HepG2 (cell line): ENCODE data around the gene SLC11A1. TPM values are rescaled to one million over a fixed set of nuclear protein-coding genes. Genes with fewer than 3 reads are reported as not detected.

Source experiments
- AGO2 ChIP-seq: fragments of 200-400 bp; formaldehyde crosslinking; optimal IDR thresholded peaks from 2 replicates; pipeline ENCODE3; 2017; ENCODE audit warnings: mild to moderate bottlenecking, low read depth, low read length, moderate library complexity
- DMAP1 ChIP-seq: IDR thresholded peaks from 2 replicates; pipeline ENCODE4 v1.6.1; 2016
- GMEB2 ChIP-seq: IDR thresholded peaks from 2 replicates; pipeline ENCODE4 v1.6.1; 2016; ENCODE audit warnings: missing biosample characterization, missing genetic modification reagents, low read depth
- HOXA9 ChIP-seq: sonication (generic); formaldehyde crosslinking; IDR thresholded peaks from 2 replicates; pipeline ENCODE4 v1.8.1; 2022; ENCODE audit warnings: missing genetic modification reagents, mild to moderate bottlenecking, moderate library complexity, borderline replicate concordance
- MAZ ChIP-seq, 2 experiments: sonication (generic) in 1 of 2; formaldehyde crosslinking in 1 of 2; IDR thresholded peaks; 2 replicates each; pipeline versions ENCODE4 v1.5.0 to v1.6.1; 2012 to 2020; ENCODE audit warnings: low read depth in 2 of 2, mild to moderate bottlenecking in 2 of 2, borderline replicate concordance in 1 of 2, improper control_type of control experiment in 1 of 2, low read length in 1 of 2, missing genetic modification reagents in 1 of 2, moderate library complexity in 1 of 2
- RBAK ChIP-seq: sonication (generic); formaldehyde crosslinking; IDR thresholded peaks from 2 replicates; pipeline ENCODE4 v1.5.1; 2020; ENCODE audit warnings: mild to moderate bottlenecking, missing genetic modification reagents
- ZFP90 ChIP-seq: sonication (generic); formaldehyde crosslinking; IDR thresholded peaks from 2 replicates; pipeline ENCODE4 v1.8.0; 2022; ENCODE audit warnings: missing genetic modification reagents, mild to moderate bottlenecking, inconsistent platforms, borderline replicate concordance
- ZMAT3 ChIP-seq: sonication (generic); formaldehyde crosslinking; conservative IDR thresholded peaks from 2 replicates; pipeline ENCODE4 v1.7.0; 2021; ENCODE audit warnings: missing genetic modification reagents
- ZNF382 ChIP-seq: sonication (generic); formaldehyde crosslinking; IDR thresholded peaks from 2 replicates; pipeline ENCODE4 v1.5.0; 2020; ENCODE audit warnings: missing genetic modification reagents, mild to moderate bottlenecking, borderline replicate concordance
- ZNF512 ChIP-seq: sonication (generic); formaldehyde crosslinking; IDR thresholded peaks from 2 replicates; pipeline ENCODE4 v1.4.0; 2020; ENCODE audit warnings: mild to moderate bottlenecking, missing genetic modification reagents
- ZNF709 ChIP-seq: sonication (generic); formaldehyde crosslinking; IDR thresholded peaks from 2 replicates; pipeline ENCODE4 v1.5.0; 2020; ENCODE audit warnings: mild to moderate bottlenecking, missing genetic modification reagents
- ZNF883 ChIP-seq: sonication (generic); formaldehyde crosslinking; IDR thresholded peaks from 2 replicates; pipeline ENCODE4 v1.5.1; 2020; ENCODE audit warnings: mild to moderate bottlenecking, missing genetic modification reagents; ENCODE audit errors: not compliant biosample characterization
- ZSCAN30 ChIP-seq: sonication (generic); formaldehyde crosslinking; IDR thresholded peaks from 2 replicates; pipeline ENCODE4 v1.5.0; 2020; ENCODE audit warnings: mild to moderate bottlenecking, missing genetic modification reagents
- ZSCAN31 ChIP-seq: sonication (generic); formaldehyde crosslinking; IDR thresholded peaks from 2 replicates; pipeline ENCODE4 v1.5.0; 2020; ENCODE audit warnings: low read depth, mild to moderate bottlenecking, missing genetic modification reagents
- polyA plus RNA-seq, 8 experiments: library from polyadenylated mRNA; depleted of rRNA in 3 of 8; stranded (reverse) in 7 of 8; unstranded in 1 of 8; fragments of >200 nt; fragmentation: Illumina TruSeq in 4 of 8; extraction: Trizol in 4 of 8; gene quantifications; 2 replicates each; pipeline versions ENCODE4 v1.2.1 to v1.2.3, GENCODE V29; 2011 to 2016; ENCODE audit warnings: low read depth in 4 of 8, missing spikeins in 1 of 8, mixed read lengths in 1 of 8; ENCODE audit not compliant: insufficient read depth in 1 of 8
- total RNA-seq, 5 experiments: library from RNA; depleted of rRNA; stranded (reverse); fragments of >200 nt; fragmentation: Illumina TruSeq; extraction: Trizol; gene quantifications; 2 replicates each; pipeline ENCODE4 v1.2.3, GENCODE V29; 2016; ENCODE audit warnings: low read depth in 1 of 5
- TF ChIP-seq, protein P1 (sequence below): sonication (generic); formaldehyde crosslinking; IDR thresholded peaks from 2 replicates; pipeline ENCODE4 v1.4.0; 2020; ENCODE audit warnings: mild to moderate bottlenecking, missing genetic modification reagents
- TF ChIP-seq, protein P2 (sequence below): sonication (generic); formaldehyde crosslinking; IDR thresholded peaks from 2 replicates; pipeline ENCODE4 v1.4.0; 2020; ENCODE audit warnings: missing genetic modification reagents; ENCODE audit errors: not compliant biosample characterization
- TF ChIP-seq, protein P3 (sequence below): sonication (generic); formaldehyde crosslinking; IDR thresholded peaks from 2 replicates; pipeline ENCODE4 v1.4.0; 2020; ENCODE audit warnings: missing genetic modification reagents, mild to moderate bottlenecking, borderline replicate concordance

Gene SLC11A1
- total and polyA plus RNA-seq, 2 of the 13 experiments (the other 11 are each of a cell fraction or from before 2014, with no cell fraction given) = 0.33 to 2.3 TPM

DNA sequence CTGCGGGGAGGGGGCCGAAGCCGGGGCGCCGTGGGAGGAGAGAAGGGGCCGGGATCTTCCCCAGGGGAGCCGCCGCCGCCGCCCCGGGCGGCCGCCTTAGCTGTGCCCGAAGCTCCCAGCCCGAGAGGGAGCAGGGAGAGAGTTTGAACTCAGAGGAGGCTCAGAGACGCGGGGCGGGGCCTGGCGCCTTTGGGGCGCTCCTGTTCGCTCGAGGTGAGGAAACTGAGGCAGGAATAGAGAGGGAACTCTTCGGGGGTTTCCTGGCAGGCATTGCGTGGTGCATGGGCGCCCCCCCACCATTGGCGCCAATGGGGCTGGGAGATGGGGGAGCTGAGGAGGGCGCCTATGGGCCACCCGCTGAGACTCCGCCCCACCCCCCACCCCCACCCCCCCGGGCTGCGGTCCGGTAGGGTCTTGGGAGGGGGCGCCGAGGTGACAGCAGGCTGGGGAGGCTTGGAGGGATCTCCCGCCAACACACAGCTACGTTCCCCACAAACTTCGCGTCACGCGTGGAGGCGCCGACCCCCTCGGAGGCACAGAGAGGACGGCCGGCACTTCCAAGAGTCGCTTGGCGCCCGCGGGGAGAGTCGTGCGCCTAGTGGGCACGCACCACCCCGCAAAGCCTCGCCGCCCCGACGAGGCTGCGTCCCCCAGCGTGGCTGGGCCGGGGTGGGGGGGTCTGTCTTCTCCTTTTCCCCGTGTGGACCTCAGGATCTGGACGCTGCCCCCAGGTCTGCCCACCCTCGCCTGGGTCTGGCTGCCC, 18.3 kb downstream of the SLC11A1 start (continued):
- TF ChIP-seq, protein P1, sequence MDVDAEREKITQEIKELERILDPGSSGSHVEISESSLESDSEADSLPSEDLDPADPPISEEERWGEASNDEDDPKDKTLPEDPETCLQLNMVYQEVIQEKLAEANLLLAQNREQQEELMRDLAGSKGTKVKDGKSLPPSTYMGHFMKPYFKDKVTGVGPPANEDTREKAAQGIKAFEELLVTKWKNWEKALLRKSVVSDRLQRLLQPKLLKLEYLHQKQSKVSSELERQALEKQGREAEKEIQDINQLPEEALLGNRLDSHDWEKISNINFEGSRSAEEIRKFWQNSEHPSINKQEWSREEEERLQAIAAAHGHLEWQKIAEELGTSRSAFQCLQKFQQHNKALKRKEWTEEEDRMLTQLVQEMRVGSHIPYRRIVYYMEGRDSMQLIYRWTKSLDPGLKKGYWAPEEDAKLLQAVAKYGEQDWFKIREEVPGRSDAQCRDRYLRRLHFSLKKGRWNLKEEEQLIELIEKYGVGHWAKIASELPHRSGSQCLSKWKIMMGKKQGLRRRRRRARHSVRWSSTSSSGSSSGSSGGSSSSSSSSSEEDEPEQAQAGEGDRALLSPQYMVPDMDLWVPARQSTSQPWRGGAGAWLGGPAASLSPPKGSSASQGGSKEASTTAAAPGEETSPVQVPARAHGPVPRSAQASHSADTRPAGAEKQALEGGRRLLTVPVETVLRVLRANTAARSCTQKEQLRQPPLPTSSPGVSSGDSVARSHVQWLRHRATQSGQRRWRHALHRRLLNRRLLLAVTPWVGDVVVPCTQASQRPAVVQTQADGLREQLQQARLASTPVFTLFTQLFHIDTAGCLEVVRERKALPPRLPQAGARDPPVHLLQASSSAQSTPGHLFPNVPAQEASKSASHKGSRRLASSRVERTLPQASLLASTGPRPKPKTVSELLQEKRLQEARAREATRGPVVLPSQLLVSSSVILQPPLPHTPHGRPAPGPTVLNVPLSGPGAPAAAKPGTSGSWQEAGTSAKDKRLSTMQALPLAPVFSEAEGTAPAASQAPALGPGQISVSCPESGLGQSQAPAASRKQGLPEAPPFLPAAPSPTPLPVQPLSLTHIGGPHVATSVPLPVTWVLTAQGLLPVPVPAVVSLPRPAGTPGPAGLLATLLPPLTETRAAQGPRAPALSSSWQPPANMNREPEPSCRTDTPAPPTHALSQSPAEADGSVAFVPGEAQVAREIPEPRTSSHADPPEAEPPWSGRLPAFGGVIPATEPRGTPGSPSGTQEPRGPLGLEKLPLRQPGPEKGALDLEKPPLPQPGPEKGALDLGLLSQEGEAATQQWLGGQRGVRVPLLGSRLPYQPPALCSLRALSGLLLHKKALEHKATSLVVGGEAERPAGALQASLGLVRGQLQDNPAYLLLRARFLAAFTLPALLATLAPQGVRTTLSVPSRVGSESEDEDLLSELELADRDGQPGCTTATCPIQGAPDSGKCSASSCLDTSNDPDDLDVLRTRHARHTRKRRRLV (CRISPR knock-in tag) = peak; percentile 95
- TF ChIP-seq ZSCAN31 (CRISPR knock-in tag) (0 out of 2 replicates have a peak, but pooled peaks have one; percentile 83), ZNF512 (CRISPR knock-in tag) (no peak), AGO2 (peak; percentile 99), DMAP1 (peak; percentile 56), MAZ (IDR thresholded peaks at IDR 0.05; ENCODE audit: borderline replicate concordance, low read depth, low read length) (no peak; the same call in 1 of the 2 replicates), MAZ (CRISPR knock-in tag; IDR thresholded peaks at IDR 0.05; ENCODE audit: low read depth) (peak; percentile 89; the same call in 1 of the 2 replicates), ZNF883 (CRISPR knock-in tag) (no peak), ZMAT3 (CRISPR knock-in tag) (peak; percentile 0; the same call in 1 of the 2 replicates), ZFP90 (CRISPR knock-in tag) (no peak), GMEB2 (CRISPR knock-in tag) (peak; percentile 47; the same call in 1 of the 2 replicates), ZSCAN30 (CRISPR knock-in tag) (peak; percentile 93), ZNF382 (CRISPR knock-in tag) (no peak), ZNF709 (CRISPR knock-in tag) (peak; percentile 57), RBAK (CRISPR knock-in tag) (no peak), HOXA9 (no peak)
- TF ChIP-seq, protein P2, sequence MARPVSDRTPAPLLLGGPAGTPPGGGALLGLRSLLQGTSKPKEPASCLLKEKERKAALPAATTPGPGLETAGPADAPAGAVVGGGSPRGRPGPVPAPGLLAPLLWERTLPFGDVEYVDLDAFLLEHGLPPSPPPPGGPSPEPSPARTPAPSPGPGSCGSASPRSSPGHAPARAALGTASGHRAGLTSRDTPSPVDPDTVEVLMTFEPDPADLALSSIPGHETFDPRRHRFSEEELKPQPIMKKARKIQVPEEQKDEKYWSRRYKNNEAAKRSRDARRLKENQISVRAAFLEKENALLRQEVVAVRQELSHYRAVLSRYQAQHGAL (CRISPR knock-in tag) = no peak
- TF ChIP-seq, protein P3, sequence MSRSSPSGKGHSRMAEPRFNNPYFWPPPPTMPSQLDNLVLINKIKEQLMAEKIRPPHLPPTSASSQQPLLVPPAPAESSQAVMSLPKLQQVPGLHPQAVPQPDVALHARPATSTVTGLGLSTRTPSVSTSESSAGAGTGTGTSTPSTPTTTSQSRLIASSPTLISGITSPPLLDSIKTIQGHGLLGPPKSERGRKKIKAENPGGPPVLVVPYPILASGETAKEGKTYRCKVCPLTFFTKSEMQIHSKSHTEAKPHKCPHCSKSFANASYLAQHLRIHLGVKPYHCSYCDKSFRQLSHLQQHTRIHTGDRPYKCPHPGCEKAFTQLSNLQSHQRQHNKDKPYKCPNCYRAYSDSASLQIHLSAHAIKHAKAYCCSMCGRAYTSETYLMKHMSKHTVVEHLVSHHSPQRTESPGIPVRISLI = no peak; the same call in 1 of the 2 replicates
